ENCODE data around the gene PGM1. TPM values are rescaled to one million over a fixed set of nuclear protein-coding genes. Genes with fewer than 3 reads are reported as not detected.

Gene PGM1
- total and polyA plus RNA-seq, 10 of the 15 experiments (the other 5 are each of a cell fraction or from before 2014, with no cell fraction given) = 22.5 to 72.6 (median 50.8) TPM

GRCh38 chr1:63645317-63645716 is 52.1 kb downstream of the PGM1 start:
- Histone ChIP-seq H3K9me3 (replicated peaks; ENCODE audit: control insufficient read depth, insufficient read depth, low read length) (no peaks in the 10 kb centered on the region), H3K27ac (ENCODE audit: control insufficient read depth, insufficient read depth) (no peak overlapping the region), H3K9ac (ENCODE audit: control insufficient read depth, insufficient read depth, low read length) (no peak overlapping the region), H3K79me2 (ENCODE audit: control insufficient read depth, insufficient read depth, low read length) (no peaks in the 10 kb centered on the region), H3K36me3 (ENCODE audit: control insufficient read depth in 2 of 2, insufficient read depth in 2 of 2, low read length in 1 of 2) (peaks cover 0 to 17% of the 10 kb centered on the region in 2 experiments; a peak in 3 of 4 replicates), H3K27me3 (replicated peaks in 1 of 2; ENCODE audit: control insufficient read depth in 2 of 2, insufficient read depth in 2 of 2, low read length in 1 of 2) (no peaks in the 10 kb centered on the region), H3K4me1 (ENCODE audit: control insufficient read depth, insufficient read depth, low read length) (no peaks in the 10 kb centered on the region), H2AFZ (ENCODE audit: control insufficient read depth, low read depth, low read length) (no peak overlapping the region), H3K4me3 (no peak overlapping the region), H3K4me2 (ENCODE audit: control insufficient read depth, insufficient read depth) (no peak overlapping the region), H4K20me1 (ENCODE audit: control insufficient read depth, insufficient read depth) (no peaks in the 10 kb centered on the region)
- 98% methylated on average over 2 of the region's 2 CpGs for WGBS (ENCODE audit: insufficient coverage, insufficient replicate concordance, low lambda C conversion rate, missing lambda C conversion rate)
- FAIRE-seq (no peak), DNase-seq (ENCODE audit: low read depth, low spot score) (no peak), ATAC-seq (no peak)
- ChIA-PET RAD21 (ENCODE audit: unreplicated experiment) (no interaction called here), SMC1A (ENCODE audit: uncharacterized antibody, unreplicated experiment) (no interaction called here), CTCF (no interaction called here), POLR2A (no interaction called here)
- in situ Hi-C loops (cut with MboI) = no loop called here
- intact Hi-C loops (cut with micrococcal nuclease; ENCODE audit: unreplicated experiment) = no loop called here
- no peak for TF ChIP-seq JUNB (IDR thresholded peaks at IDR 0.05)
- TF ChIP-seq PML (IDR thresholded peaks at IDR 0.05; ENCODE audit: low read length) = no peak
- TF ChIP-seq NFXL1 (IDR thresholded peaks at IDR 0.05; ENCODE audit: borderline replicate concordance) = no peak
- TF ChIP-seq IRF4 (IDR thresholded peaks at IDR 0.05; ENCODE audit: low read depth, low read length) = no peak
- BruUV-seq (replicated peaks) = no TSS peak

GRCh38 chr1:63648689-63649088 is 55.5 kb downstream of the PGM1 start:
- 100% methylated on average over 1 of the region's 1 CpG for WGBS (ENCODE audit: insufficient coverage, insufficient replicate concordance, low lambda C conversion rate, missing lambda C conversion rate)
- Histone ChIP-seq H3K9ac (ENCODE audit: control insufficient read depth, insufficient read depth, low read length) (no peak overlapping the region), H3K27me3 (replicated peaks in 1 of 2; ENCODE audit: control insufficient read depth in 2 of 2, insufficient read depth in 2 of 2, low read length in 1 of 2) (no peaks in the 10 kb centered on the region), H2AFZ (ENCODE audit: control insufficient read depth, low read depth, low read length) (no peak overlapping the region), H3K4me2 (ENCODE audit: control insufficient read depth, insufficient read depth) (no peak overlapping the region), H3K4me3 (no peak overlapping the region), H3K27ac (ENCODE audit: control insufficient read depth, insufficient read depth) (no peak overlapping the region), H3K79me2 (ENCODE audit: control insufficient read depth, insufficient read depth, low read length) (no peaks in the 10 kb centered on the region), H3K9me3 (replicated peaks; ENCODE audit: control insufficient read depth, insufficient read depth, low read length) (no peaks in the 10 kb centered on the region), H4K20me1 (ENCODE audit: control insufficient read depth, insufficient read depth) (no peaks in the 10 kb centered on the region), H3K36me3 (ENCODE audit: control insufficient read depth in 2 of 2, insufficient read depth in 2 of 2, low read length in 1 of 2) (peaks cover 0 to 21% of the 10 kb centered on the region in 2 experiments), H3K4me1 (ENCODE audit: control insufficient read depth, insufficient read depth, low read length) (no peaks in the 10 kb centered on the region)
- intact Hi-C loops (cut with micrococcal nuclease; ENCODE audit: unreplicated experiment) (no loop called here), in situ Hi-C loops (cut with MboI) (no loop called here)
- ChIA-PET SMC1A (ENCODE audit: uncharacterized antibody, unreplicated experiment) (no interaction called here), RAD21 (ENCODE audit: unreplicated experiment) (interaction anchor here (0.6 kb wide), 1 partner anchor 43 kb away, joined by 3 read pairs; no protein-coding TSS in a partner anchor), CTCF (no interaction called here), POLR2A (no interaction called here)
- TF ChIP-seq SMAD5 (IDR thresholded peaks at IDR 0.05; ENCODE audit: low read depth) = no peak
- FAIRE-seq (no peak), ATAC-seq (no peak), DNase-seq (ENCODE audit: low read depth, low spot score) (no peak)
- no TSS peak for BruUV-seq (replicated peaks)

All from GM12878 (cell line).